Raji (cell line): ENCODE results near the gene ITCH.

Experiments
- POLR2A ChIP-seq: IDR thresholded peaks from 2 replicates; pipeline ENCODE4 v1.6.1; 2011; ENCODE audit warnings: low read depth, low read length, control low read depth; ENCODE audit not compliant: insufficient read depth

The ITCH gene

GRCh38 chr20:34439168-34439567, 76.1 kb downstream of the ITCH start:
- no peak for TF ChIP-seq POLR2A

- no peak for TF ChIP-seq POLR2A
Observed at GRCh38 chr20:34443546-34443945, 80.5 kb downstream of the ITCH start.

- no peak for TF ChIP-seq POLR2A
Observed at GRCh38 chr20:34445177-34446065, 82.3 kb downstream of the ITCH start.

- no peak for TF ChIP-seq POLR2A
Observed at GRCh38 chr20:34448517-34448916, 85.4 kb downstream of the ITCH start.

GRCh38 chr20:34449674-34450592, 86.9 kb downstream of the ITCH start:
- no peak for TF ChIP-seq POLR2A

- TF ChIP-seq POLR2A = no peak
Observed at GRCh38 chr20:34452281-34452982, 89.4 kb downstream of the ITCH start.

GRCh38 chr20:34458631-34459030, 95.6 kb downstream of the ITCH start:
- TF ChIP-seq POLR2A = no peak

- TF ChIP-seq POLR2A = no peak
Observed at GRCh38 chr20:34459209-34459897, 96.3 kb downstream of the ITCH start.

GRCh38 chr20:34461779-34462087, 98.7 kb downstream of the ITCH start:
- TF ChIP-seq POLR2A = no peak

GRCh38 chr20:34468951-34469350, 105.9 kb downstream of the ITCH start:
- TF ChIP-seq POLR2A = no peak

- TF ChIP-seq POLR2A = no peak
Observed at GRCh38 chr20:34472246-34472925, 109.3 kb downstream of the ITCH start.

GRCh38 chr20:34473262-34473883, 110.3 kb downstream of the ITCH start:
- TF ChIP-seq POLR2A = no peak

- TF ChIP-seq POLR2A = no peak
Observed at GRCh38 chr20:34475979-34476736, 113.1 kb downstream of the ITCH start.
